H1 (cell line): Measurements from ENCODE around the gene YIF1A. TPM values are rescaled to one million over a fixed set of nuclear protein-coding genes. Genes with fewer than 3 reads are reported as not detected.

Source experiments
- CTCF ChIA-PET: fragments of 300-600 bp; sonication (Branson Sonifier 250); formaldehyde crosslinking; loops from one replicate; lab custom pipeline; 2021; ENCODE audit not compliant: partially characterized antibody; lab: Charles Lee
- POLR2A ChIA-PET: fragments of 300-600 bp; sonication (Branson Sonifier 250); formaldehyde crosslinking; loops from one replicate; lab custom pipeline; 2021; ENCODE audit warnings: inconsistent platforms; ENCODE audit not compliant: partially characterized antibody; lab: Charles Lee
- DNase-seq, 2 experiments: peaks; one replicate each; pipeline versions ENCODE4 v3.0.0 to v3.0.0-alpha.2; 2010 to 2022; ENCODE audit warnings: low spot score in 2 of 2, low read depth in 1 of 2, mixed read lengths in 1 of 2
- FAIRE-seq: peaks from 2 replicates; lab custom pipeline; 2011; peaks lifted over from hg19 to GRCh38; lab: Jason Lieb, UNC
- H2AFZ ChIP-seq: 2 replicates; pipeline ENCODE4 v1.8.1; 2012; ENCODE audit warnings: low read length, inconsistent platforms
- H2AK5ac ChIP-seq: 2 replicates; pipeline ENCODE4 v1.6.1; 2013; ENCODE audit warnings: low read depth, low read length
- H2BK120ac ChIP-seq: replicated peaks from 2 replicates; pipeline ENCODE3; 2013; ENCODE audit warnings: low read depth, low read length, inconsistent platforms
- H2BK12ac ChIP-seq: 2 replicates; pipeline ENCODE4 v1.6.1; 2013; ENCODE audit warnings: low read depth, low read length
- H2BK15ac ChIP-seq: 2 replicates; pipeline ENCODE4 v1.6.1; 2013; ENCODE audit warnings: low read length
- H2BK20ac ChIP-seq: 2 replicates; pipeline ENCODE4 v1.6.1; 2013; ENCODE audit warnings: low read length
- H2BK5ac ChIP-seq: 2 replicates; pipeline ENCODE4 v1.6.1; 2013; ENCODE audit warnings: low read depth, low read length
- H3K14ac ChIP-seq: 2 replicates; pipeline ENCODE4 v1.6.1; 2013; ENCODE audit warnings: inconsistent platforms; ENCODE audit not compliant: insufficient read length
- H3K18ac ChIP-seq: 2 replicates; pipeline ENCODE4 v1.6.1; 2013; ENCODE audit warnings: low read length; ENCODE audit errors: extremely low read depth
- H3K23ac ChIP-seq: 2 replicates; pipeline ENCODE4 v1.6.1; 2013; ENCODE audit warnings: inconsistent platforms; ENCODE audit not compliant: insufficient read length
- H3K23me2 ChIP-seq: 2 replicates; pipeline ENCODE4 v1.6.1; 2013; ENCODE audit warnings: low read depth, low read length
- H3K27ac ChIP-seq: 2 replicates; pipeline ENCODE4 v1.6.1; 2011; ENCODE audit warnings: low read depth, low read length, inconsistent platforms
- H3K27me3 ChIP-seq, 4 experiments: replicated peaks in 1 of 4; 1 replicate in 1 of 4; 2 replicates in 3 of 4; pipeline versions ENCODE4 v1.6.1 to v1.8.1; 2011 to 2013; ENCODE audit warnings: low read length in 3 of 4, mild to moderate bottlenecking in 3 of 4, inconsistent platforms in 2 of 4, mixed read lengths in 2 of 4, moderate library complexity in 1 of 4; ENCODE audit not compliant: control insufficient read depth in 3 of 4, insufficient read depth in 3 of 4; ENCODE audit errors: extremely low read depth in 1 of 4
- H3K36me3 ChIP-seq, 4 experiments: 2 replicates each; pipeline versions ENCODE4 v1.6.1 to v1.8.1; 2011 to 2013; ENCODE audit warnings: mild to moderate bottlenecking in 4 of 4, low read length in 3 of 4, moderate library complexity in 2 of 4, control low read depth in 1 of 4, inconsistent platforms in 1 of 4; ENCODE audit not compliant: insufficient read depth in 4 of 4, control insufficient read depth in 2 of 4
- H3K4ac ChIP-seq: replicated peaks from 2 replicates; pipeline ENCODE3; 2013; ENCODE audit warnings: low read length, low read depth, mixed read lengths, inconsistent platforms; ENCODE audit not compliant: insufficient read length
- H3K4me1 ChIP-seq, 4 experiments: replicated peaks in 1 of 4; 1 replicate in 1 of 4; 2 replicates in 3 of 4; pipeline versions ENCODE4 v1.6.1 to v1.8.1; 2011 to 2013; ENCODE audit warnings: low read length in 3 of 4, inconsistent platforms in 2 of 4, mixed read lengths in 1 of 4; ENCODE audit not compliant: insufficient read depth in 4 of 4, control insufficient read depth in 3 of 4
- H3K4me2 ChIP-seq, 2 experiments: 2 replicates each; pipeline versions ENCODE4 v1.6.1 to v1.8.1; 2011 to 2013; ENCODE audit warnings: low read depth in 2 of 2, low read length in 2 of 2, control low read depth in 1 of 2, inconsistent platforms in 1 of 2, mild to moderate bottlenecking in 1 of 2; ENCODE audit not compliant: insufficient read depth in 1 of 2
- H3K4me3 ChIP-seq, 4 experiments: fragments of 200-600, 300-600 bp in 1 of 4; sonication (generic), shearing (Covaris generic), sonication (Bioruptor Twin) in 1 of 4; 2 replicates each; pipeline versions ENCODE4 v1.5.1 to v1.8.1; 2011 to 2016; ENCODE audit warnings: low read length in 4 of 4, low read depth in 3 of 4, control low read depth in 2 of 4, inconsistent platforms in 2 of 4, mild to moderate bottlenecking in 2 of 4, mixed read lengths in 1 of 4, moderate library complexity in 1 of 4; ENCODE audit not compliant: insufficient read depth in 2 of 4; ENCODE audit errors: extremely low read depth in 1 of 4
- H3K56ac ChIP-seq: replicated peaks from 2 replicates; pipeline ENCODE3; 2013; ENCODE audit warnings: low read depth, mild to moderate bottlenecking, mixed read lengths, low read length, inconsistent platforms; ENCODE audit not compliant: insufficient read length
- H3K79me1 ChIP-seq: 2 replicates; pipeline ENCODE4 v1.6.1; 2013; ENCODE audit warnings: low read depth, low read length, control low read depth
- H3K79me2 ChIP-seq, 2 experiments: 2 replicates each; pipeline versions ENCODE4 v1.6.1 to v1.8.1; 2012 to 2013; ENCODE audit warnings: low read length in 2 of 2, mild to moderate bottlenecking in 2 of 2, inconsistent platforms in 1 of 2; ENCODE audit not compliant: insufficient read depth in 2 of 2, control insufficient read depth in 1 of 2
- H3K9ac ChIP-seq, 4 experiments: replicated peaks in 1 of 4; 1 replicate in 1 of 4; 2 replicates in 3 of 4; pipeline versions ENCODE4 v1.6.1 to v1.8.1; 2011 to 2013; ENCODE audit warnings: low read depth in 3 of 4, low read length in 3 of 4, control low read depth in 2 of 4, mild to moderate bottlenecking in 2 of 4, moderate library complexity in 2 of 4, inconsistent platforms in 1 of 4; ENCODE audit errors: extremely low read depth in 1 of 4
- H3K9me3 ChIP-seq, 2 experiments: 2 replicates each; pipeline versions ENCODE4 v1.6.1 to v1.8.1; 2012 to 2013; ENCODE audit warnings: mild to moderate bottlenecking in 2 of 2, moderate library complexity in 2 of 2, control low read depth in 1 of 2, inconsistent platforms in 1 of 2, low read depth in 1 of 2, low read length in 1 of 2, mixed read lengths in 1 of 2; ENCODE audit not compliant: insufficient read depth in 2 of 2
- H4K20me1 ChIP-seq, 2 experiments: replicated peaks in 1 of 2; 2 replicates each; pipeline versions ENCODE3 to v1.8.1; 2011 to 2013; ENCODE audit warnings: inconsistent platforms in 2 of 2, low read length in 2 of 2, mild to moderate bottlenecking in 1 of 2; ENCODE audit not compliant: insufficient read depth in 2 of 2, control insufficient read depth in 1 of 2
- H4K5ac ChIP-seq: 2 replicates; pipeline ENCODE4 v1.6.1; 2013; ENCODE audit warnings: low read length, low read depth, mixed read lengths, inconsistent platforms; ENCODE audit not compliant: insufficient read length
- H4K8ac ChIP-seq: 2 replicates; pipeline ENCODE4 v1.8.0; 2013; ENCODE audit warnings: mild to moderate bottlenecking, moderate library complexity, low read length, inconsistent platforms; ENCODE audit not compliant: insufficient read depth; ENCODE audit errors: extremely low read depth
- H4K91ac ChIP-seq: replicated peaks from 2 replicates; pipeline ENCODE3; 2013; ENCODE audit warnings: low read length, mixed read lengths, inconsistent platforms; ENCODE audit not compliant: insufficient read length
- JUN ChIP-seq: IDR thresholded peaks from 2 replicates; pipeline ENCODE4 v1.6.1; 2011; ENCODE audit warnings: low read depth, mild to moderate bottlenecking, improper control_type of control experiment, low read length
- KDM4A ChIP-seq: IDR thresholded peaks from one replicate; pipeline ENCODE4 v1.7.1; 2012; ENCODE audit warnings: low read depth, mild to moderate bottlenecking, moderate library complexity, low read length, inconsistent platforms; ENCODE audit not compliant: severe bottlenecking
- MAFK ChIP-seq: IDR thresholded peaks from 2 replicates; pipeline ENCODE4 v1.6.1; 2012; ENCODE audit warnings: low read depth, mild to moderate bottlenecking, improper control_type of control experiment, low read length
- NRF1 ChIP-seq: IDR thresholded peaks from 2 replicates; pipeline ENCODE4 v1.6.1; 2011; ENCODE audit warnings: mild to moderate bottlenecking, low read depth, low read length, improper control_type of control experiment
- POLR2AphosphoS5 ChIP-seq: IDR thresholded peaks from 2 replicates; pipeline ENCODE4 v1.6.1; 2011; ENCODE audit warnings: low read depth, low read length
- RNF2 ChIP-seq: fragments of 200-900, 300-1000 bp; sonication (generic); IDR thresholded peaks from 2 replicates; pipeline ENCODE4 v1.7.1; 2016; ENCODE audit warnings: borderline replicate concordance, low read depth, mild to moderate bottlenecking, antibody characterized with exemption, low read length; ENCODE audit not compliant: poor library complexity, severe bottlenecking; ENCODE audit errors: missing control alignments
- SP1 ChIP-seq: IDR thresholded peaks from 2 replicates; pipeline ENCODE4 v1.6.1; 2011; ENCODE audit warnings: low read depth, low read length
- SP2 ChIP-seq: IDR thresholded peaks from 2 replicates; pipeline ENCODE4 v1.6.1; 2012; ENCODE audit warnings: mild to moderate bottlenecking, low read length, inconsistent platforms
- SP4 ChIP-seq: IDR thresholded peaks from 2 replicates; pipeline ENCODE4 v1.6.1; 2012; ENCODE audit warnings: low read length, inconsistent platforms
- SUZ12 ChIP-seq: fragments of 200-600 bp; sonication (generic); IDR thresholded peaks from 2 replicates; pipeline ENCODE4 v1.6.1; 2012; ENCODE audit warnings: mild to moderate bottlenecking, inconsistent platforms, low read length, moderate library complexity, mixed read lengths
- TCF12 ChIP-seq: IDR thresholded peaks from 2 replicates; pipeline ENCODE4 v1.6.1; 2011; ENCODE audit warnings: low read depth, mild to moderate bottlenecking, low read length
- TEAD4 ChIP-seq: IDR thresholded peaks from 2 replicates; pipeline ENCODE4 v1.6.1; 2012; ENCODE audit warnings: low read depth, low read length, inconsistent platforms, mixed read lengths
- WGBS, 2 experiments: shearing (Covaris generic) in 1 of 2; methylation state at CpG; one replicate each; pipeline versions ENCODE4 v1.1.6 to v1.1.7; 2013 to 2015; ENCODE audit warnings: low lambda C conversion rate in 2 of 2, mixed read lengths in 2 of 2, inconsistent platforms in 1 of 2, low coverage in 1 of 2, missing lambda C conversion rate in 1 of 2; ENCODE audit not compliant: insufficient replicate concordance in 2 of 2, insufficient coverage in 1 of 2, insufficient read length in 1 of 2; ENCODE audit errors: extremely low coverage in 1 of 2, missing lambda C conversion rate in 1 of 2; 5-methylcytosine and 5-hydroxymethylcytosine counted together
- polyA plus RNA-seq, 7 experiments: library from polyadenylated mRNA; depleted of rRNA in 3 of 7; stranded (reverse) in 5 of 7; unstranded in 2 of 7; fragments of >200 nt in 5 of 7; fragments of 200-250 nt in 2 of 7; gene quantifications; 1 replicate in 5 of 7; 2 replicates in 1 of 7; 4 replicates in 1 of 7; pipeline versions ENCODE4 v1.2.1 to v1.2.3, GENCODE V29; 2011 to 2013; ENCODE audit warnings: missing spikeins in 2 of 7, mixed read lengths in 2 of 7
- total RNA-seq: library from RNA; stranded (reverse); fragmentation: NEBNext Ultra II Directional; extraction: Animal tissue kit (Norgen Biotek cat#: 25700); gene quantifications from 2 replicates; pipeline ENCODE4 v1.2.1, GENCODE V29; 2021
- TF ChIP-seq, protein P1 (sequence below): IDR thresholded peaks from 2 replicates; pipeline ENCODE4 v1.6.1; 2011; ENCODE audit warnings: low read length, improper control_type of control experiment

Gene YIF1A
- total and polyA plus RNA-seq, 2 of the 8 experiments (the other 6 are each of a cell fraction or from before 2014, with no cell fraction given) = 70.1 to 178 TPM

DNA sequence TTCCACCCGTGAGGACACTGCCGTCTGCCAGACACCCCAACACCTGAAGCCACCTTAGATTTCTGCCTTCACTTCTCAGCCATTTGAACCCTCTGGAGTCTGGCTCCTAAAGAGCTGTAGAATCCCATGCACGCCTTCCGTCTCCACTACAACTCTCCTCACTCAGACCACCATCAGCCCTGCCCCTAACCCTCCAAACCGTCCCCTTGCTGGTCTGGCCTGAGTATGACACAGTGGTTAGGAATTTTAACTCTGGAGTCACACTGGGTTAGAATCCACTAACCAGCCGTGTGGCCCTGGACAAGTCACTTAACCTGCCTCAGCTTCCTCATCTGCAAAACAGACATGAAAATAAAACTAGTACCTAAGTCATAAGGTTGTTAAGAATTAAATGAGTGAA lies 7.9 kb downstream of the YIF1A start:
- no peak overlapping the region for H3K4me2 ChIP-seq
- no peak overlapping the region for H3K27ac ChIP-seq
- DNase-seq (no peak), FAIRE-seq (no peak)
- no peak overlapping the region for H3K9ac ChIP-seq
- H3K36me3 ChIP-seq = peaks cover 0 to 5% (median 1%) of the 10 kb centered on the region in 4 experiments; a peak in 2 of 8 replicates
- POLR2A ChIA-PET = interaction anchor here (0.9 to 7.9 kb wide), 8 partner anchors 8 to 90 kb away, joined by 3 to 125 read pairs (median 9); partner anchors contain the start of genes B4GAT1, BRMS1, RAB1B and RIN1
- no peak overlapping the region for H2AK5ac ChIP-seq
- no peaks in the 10 kb centered on the region for H3K9me3 ChIP-seq
- no peak overlapping the region for H3K18ac ChIP-seq
- H2AFZ ChIP-seq = no peak overlapping the region
- no peak overlapping the region for H4K8ac ChIP-seq
- H3K79me1 ChIP-seq = no peaks in the 10 kb centered on the region; the same call in 1 of the 2 replicates
- H3K56ac ChIP-seq = no peak overlapping the region
- peaks cover 4% of the 10 kb centered on the region; the same call in 1 of the 2 replicates for H3K23me2 ChIP-seq
- H2BK15ac ChIP-seq = peak overlapping the region; percentile 65; the same call in 1 of the 2 replicates
- 80% methylated on average over 6 of the region's 6 CpGs; no CpG with 5 or more reads in 1 of the 2 experiments for WGBS, 2 experiments
- CTCF ChIA-PET = interaction anchor here (1.0 to 5.2 kb wide), 12 partner anchors 10 to 135 kb away, joined by 3 to 48 read pairs (median 6); partner anchors contain the start of genes RAB1B and RIN1
- H4K5ac ChIP-seq = no peak overlapping the region
- no peak overlapping the region for H3K4ac ChIP-seq
- no peak overlapping the region for H3K23ac ChIP-seq
- peaks cover 0 to 17% (median 13%) of the 10 kb centered on the region in 4 experiments; a peak in 5 of 7 replicates for H3K4me1 ChIP-seq
- H2BK12ac ChIP-seq = no peak overlapping the region
- no peak overlapping the region for H2BK20ac ChIP-seq
- H4K20me1 ChIP-seq = peaks cover 9 to 23% of the 10 kb centered on the region in 2 experiments
- H3K27me3 ChIP-seq = peaks cover 0 to 4% (median under 1%) of the 10 kb centered on the region in 4 experiments; a peak in 2 of 7 replicates
- H2BK5ac ChIP-seq = no peak overlapping the region
- H3K79me2 ChIP-seq = no peaks in the 10 kb centered on the region
- H4K91ac ChIP-seq = no peak overlapping the region
- H2BK120ac ChIP-seq = no peak overlapping the region
- no peak overlapping the region for H3K14ac ChIP-seq
- H3K4me3 ChIP-seq = no peak overlapping the region
- TF ChIP-seq SP4 (no peak), TCF12 (no peak), KDM4A (no peak), MAFK (no peak), SUZ12 (no peak), RNF2 (no peak), TEAD4 (no peak), JUN (no peak), NRF1 (no peak), SP1 (no peak), SP2 (no peak), POLR2AphosphoS5 (no peak)
- TF ChIP-seq, protein P1, sequence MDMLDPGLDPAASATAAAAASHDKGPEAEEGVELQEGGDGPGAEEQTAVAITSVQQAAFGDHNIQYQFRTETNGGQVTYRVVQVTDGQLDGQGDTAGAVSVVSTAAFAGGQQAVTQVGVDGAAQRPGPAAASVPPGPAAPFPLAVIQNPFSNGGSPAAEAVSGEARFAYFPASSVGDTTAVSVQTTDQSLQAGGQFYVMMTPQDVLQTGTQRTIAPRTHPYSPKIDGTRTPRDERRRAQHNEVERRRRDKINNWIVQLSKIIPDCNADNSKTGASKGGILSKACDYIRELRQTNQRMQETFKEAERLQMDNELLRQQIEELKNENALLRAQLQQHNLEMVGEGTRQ = no peak
